HEK293 (cell line): ENCODE measurements around the gene HGD.
A peak's percentile ranks its signal among the peaks of the same experiment; 100 is the strongest.

Experiments
- CTCF ChIA-PET: fragments of 350-600 bp; formaldehyde crosslinking; extraction: SDS; loops from one replicate; lab custom pipeline; 2021; ENCODE audit warnings: antibody characterized with exemption; lab: Yijun Ruan, JAX
- POLR2A ChIA-PET: fragments of 300-600 bp; formaldehyde crosslinking; extraction: SDS; loops from one replicate; lab custom pipeline; 2020; ENCODE audit warnings: antibody characterized with exemption, inconsistent platforms; lab: Yijun Ruan, JAX
- H3K27ac ChIP-seq: fragments of 200-500 bp; sonication (Bioruptor generic); 2 replicates; pipeline ENCODE4 v1.5.1; 2014; ENCODE audit warnings: low read depth, low read length, control low read depth, inconsistent platforms; ENCODE audit errors: extremely low read depth
- H3K36me3 ChIP-seq, 2 experiments: fragments of 200-500 bp in 1 of 2; sonication (Bioruptor generic) in 1 of 2; 1 replicate in 1 of 2; 2 replicates in 1 of 2; pipeline ENCODE4 v1.5.1; 2014 to 2017; ENCODE audit warnings: inconsistent platforms in 2 of 2, low read length in 2 of 2; ENCODE audit not compliant: control insufficient read depth in 2 of 2, insufficient read depth in 1 of 2
- H3K4me1 ChIP-seq: fragments of 200-500 bp; sonication (Bioruptor generic); 2 replicates; pipeline ENCODE4 v1.5.1; 2014; ENCODE audit warnings: mild to moderate bottlenecking, low read length, inconsistent platforms; ENCODE audit not compliant: control insufficient read depth, insufficient read depth
- H3K4me3 ChIP-seq: 2 replicates; pipeline ENCODE4 v1.5.1; 2011; ENCODE audit warnings: low read depth, mild to moderate bottlenecking, control low read depth, low read length, moderate library complexity
- H3K9me3 ChIP-seq: fragments of 200-500 bp; sonication (Bioruptor generic); 2 replicates; pipeline ENCODE4 v1.5.1; 2014; ENCODE audit warnings: low read depth, low read length, inconsistent platforms; ENCODE audit not compliant: control insufficient read depth, insufficient read depth
- KLF1 ChIP-seq: fragments of 450-650 bp; formaldehyde crosslinking; IDR thresholded peaks from 2 replicates; pipeline ENCODE4 v1.5.1; 2016; ENCODE audit warnings: missing biosample characterization, missing genetic modification characterization
- PRDM1 ChIP-seq: fragments of 450-650 bp; formaldehyde crosslinking; IDR thresholded peaks from 2 replicates; pipeline ENCODE4; 2016; ENCODE audit warnings: missing biosample characterization, missing genetic modification characterization
- SCRT1 ChIP-seq: fragments of 450-650 bp; formaldehyde crosslinking; IDR thresholded peaks from 2 replicates; pipeline ENCODE4 v1.5.1; 2016; ENCODE audit warnings: missing biosample characterization, missing genetic modification characterization, borderline replicate concordance
- ZNF10 ChIP-seq: fragments of 450-650 bp; formaldehyde crosslinking; IDR thresholded peaks from 2 replicates; pipeline ENCODE4 v1.5.1; 2017; ENCODE audit warnings: missing biosample characterization, missing genetic modification characterization
- ZNF132 ChIP-seq: fragments of 450-650 bp; formaldehyde crosslinking; IDR thresholded peaks from 2 replicates; pipeline ENCODE4 v1.5.1; 2017; ENCODE audit warnings: missing biosample characterization, missing genetic modification characterization, borderline replicate concordance
- ZNF138 ChIP-seq: fragments of 450-650 bp; formaldehyde crosslinking; IDR thresholded peaks from 2 replicates; pipeline ENCODE4 v1.5.1; 2016; ENCODE audit warnings: missing biosample characterization, missing genetic modification characterization, borderline replicate concordance
- ZNF146 ChIP-seq: fragments of 450-650 bp; formaldehyde crosslinking; IDR thresholded peaks from 2 replicates; pipeline ENCODE4 v1.5.1; 2016; ENCODE audit warnings: missing biosample characterization, missing genetic modification characterization
- ZNF202 ChIP-seq: fragments of 450-650 bp; formaldehyde crosslinking; IDR thresholded peaks from 2 replicates; pipeline ENCODE4 v1.5.1; 2016; ENCODE audit warnings: missing biosample characterization, missing genetic modification characterization, borderline replicate concordance
- ZNF335 ChIP-seq: fragments of 450-650 bp; formaldehyde crosslinking; conservative IDR thresholded peaks from 2 replicates; pipeline ENCODE4 v1.5.1; 2016; ENCODE audit warnings: missing biosample characterization, missing genetic modification characterization
- ZNF571 ChIP-seq: fragments of 450-650 bp; formaldehyde crosslinking; IDR thresholded peaks from 2 replicates; pipeline ENCODE4 v1.5.0; 2017; ENCODE audit warnings: missing biosample characterization, missing genetic modification characterization
- ZNF629 ChIP-seq: fragments of 450-650 bp; formaldehyde crosslinking; IDR thresholded peaks from 2 replicates; pipeline ENCODE4 v1.5.1; 2017; ENCODE audit warnings: missing biosample characterization, missing genetic modification characterization
- ZNF660 ChIP-seq: fragments of 450-650 bp; IDR thresholded peaks from 2 replicates; pipeline ENCODE4 v1.5.1; 2018; ENCODE audit warnings: missing biosample characterization, mild to moderate bottlenecking, missing genetic modification characterization
- TF ChIP-seq, protein P1 (sequence below): fragments of 450-650 bp; formaldehyde crosslinking; IDR thresholded peaks from 2 replicates; pipeline ENCODE4 v1.5.1; 2016; ENCODE audit warnings: missing biosample characterization, missing genetic modification characterization
- TF ChIP-seq, protein P2 (sequence below): fragments of 450-650 bp; formaldehyde crosslinking; IDR thresholded peaks from 2 replicates; pipeline ENCODE4 v1.5.1; 2016; ENCODE audit warnings: missing biosample characterization, missing genetic modification characterization
- TF ChIP-seq, protein P3 (sequence below): fragments of 450-650 bp; formaldehyde crosslinking; IDR thresholded peaks from 2 replicates; pipeline ENCODE4 v1.5.1; 2016; ENCODE audit warnings: missing biosample characterization, missing genetic modification characterization
- TF ChIP-seq, protein P4 (sequence below): fragments of 450-650 bp; formaldehyde crosslinking; IDR thresholded peaks from 2 replicates; pipeline ENCODE4 v1.5.1; 2017; ENCODE audit warnings: missing biosample characterization, missing genetic modification characterization
- TF ChIP-seq, protein P5 (sequence below): fragments of 450-650 bp; formaldehyde crosslinking; IDR thresholded peaks from 2 replicates; pipeline ENCODE4 v1.5.1; 2016; ENCODE audit warnings: missing biosample characterization, missing genetic modification characterization

The HGD gene

DNA sequence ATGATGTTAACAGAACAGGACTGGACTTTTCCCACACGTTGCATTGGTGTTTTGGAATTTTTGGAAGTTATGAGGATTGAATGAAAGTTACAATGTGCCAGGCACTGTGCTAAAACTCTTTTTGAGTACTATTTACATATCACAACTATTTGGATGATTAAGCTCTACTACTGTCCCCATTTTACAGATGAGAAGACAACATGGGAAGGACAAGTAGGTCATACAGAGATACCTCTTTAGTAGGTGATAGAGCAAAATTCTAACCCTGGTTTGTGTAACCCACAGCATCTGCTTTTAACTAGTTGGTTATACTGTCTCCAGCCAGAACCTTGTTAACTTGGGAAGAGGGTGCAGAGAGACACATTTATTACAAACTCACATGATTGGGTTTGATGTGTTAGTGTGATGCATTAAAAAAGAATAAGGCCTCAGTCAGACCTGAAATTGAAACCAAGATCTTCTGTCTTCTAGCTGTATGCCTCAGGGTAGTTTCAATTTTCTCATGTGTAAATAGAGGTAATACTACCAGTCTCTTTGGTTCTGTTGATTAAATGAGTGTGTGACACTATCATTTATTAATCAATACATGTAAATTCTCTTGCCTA is 84.5 kb downstream of the HGD start:
- Histone ChIP-seq H3K4me1 (no peaks in the 10 kb centered on the region), H3K36me3 (peaks cover 15 to 50% of the 10 kb centered on the region in 2 experiments), H3K4me3 (no peak overlapping the region), H3K9me3 (no peaks in the 10 kb centered on the region), H3K27ac (no peak overlapping the region)
- ChIA-PET POLR2A (interaction anchor here (0.5 to 1.9 kb wide), 3 partner anchors 18 to 147 kb away, joined by 4 to 8 read pairs (median 4); partner anchors contain the start of genes GTF2E1 and RABL3), CTCF (interaction anchor here (1.2 kb wide), 1 partner anchor 30 kb away, joined by 4 read pairs; no protein-coding TSS in a partner anchor)
- TF ChIP-seq, protein P1, sequence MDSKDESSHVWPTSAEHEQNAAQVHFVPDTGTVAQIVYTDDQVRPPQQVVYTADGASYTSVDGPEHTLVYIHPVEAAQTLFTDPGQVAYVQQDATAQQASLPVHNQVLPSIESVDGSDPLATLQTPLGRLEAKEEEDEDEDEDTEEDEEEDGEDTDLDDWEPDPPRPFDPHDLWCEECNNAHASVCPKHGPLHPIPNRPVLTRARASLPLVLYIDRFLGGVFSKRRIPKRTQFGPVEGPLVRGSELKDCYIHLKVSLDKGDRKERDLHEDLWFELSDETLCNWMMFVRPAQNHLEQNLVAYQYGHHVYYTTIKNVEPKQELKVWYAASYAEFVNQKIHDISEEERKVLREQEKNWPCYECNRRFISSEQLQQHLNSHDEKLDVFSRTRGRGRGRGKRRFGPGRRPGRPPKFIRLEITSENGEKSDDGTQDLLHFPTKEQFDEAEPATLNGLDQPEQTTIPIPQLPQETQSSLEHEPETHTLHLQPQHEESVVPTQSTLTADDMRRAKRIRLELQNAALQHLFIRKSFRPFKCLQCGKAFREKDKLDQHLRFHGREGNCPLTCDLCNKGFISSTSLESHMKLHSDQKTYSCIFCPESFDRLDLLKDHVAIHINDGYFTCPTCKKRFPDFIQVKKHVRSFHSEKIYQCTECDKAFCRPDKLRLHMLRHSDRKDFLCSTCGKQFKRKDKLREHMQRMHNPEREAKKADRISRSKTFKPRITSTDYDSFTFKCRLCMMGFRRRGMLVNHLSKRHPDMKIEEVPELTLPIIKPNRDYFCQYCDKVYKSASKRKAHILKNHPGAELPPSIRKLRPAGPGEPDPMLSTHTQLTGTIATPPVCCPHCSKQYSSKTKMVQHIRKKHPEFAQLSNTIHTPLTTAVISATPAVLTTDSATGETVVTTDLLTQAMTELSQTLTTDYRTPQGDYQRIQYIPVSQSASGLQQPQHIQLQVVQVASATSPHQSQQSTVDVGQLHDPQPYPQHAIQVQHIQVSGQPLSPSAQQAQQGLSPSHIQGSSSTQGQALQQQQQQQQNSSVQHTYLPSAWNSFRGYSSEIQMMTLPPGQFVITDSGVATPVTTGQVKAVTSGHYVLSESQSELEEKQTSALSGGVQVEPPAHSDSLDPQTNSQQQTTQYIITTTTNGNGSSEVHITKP (tag by site-specific recombination), result 0 out of 2 replicates have a peak, but pooled peaks have one; percentile 18
- no peak for TF ChIP-seq ZNF146

DNA sequence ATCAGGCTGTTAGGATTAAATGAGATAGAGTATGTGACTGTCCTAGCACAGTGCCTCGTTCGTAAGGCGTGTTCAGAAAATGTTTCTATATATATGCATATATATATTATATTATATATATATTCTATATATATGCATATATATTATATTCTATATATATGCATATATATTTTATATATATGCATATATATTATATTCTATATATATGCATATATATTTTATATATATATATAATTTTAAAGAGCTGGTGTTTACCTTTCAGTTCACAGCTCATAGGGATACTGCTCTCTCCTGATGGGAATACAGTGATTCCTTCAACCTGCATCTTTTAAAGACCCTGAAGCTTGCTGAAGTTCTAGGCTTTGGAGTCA is 85.2 kb downstream of the HGD start:
- CTCF ChIA-PET, result no interaction called here

More for the DNA sequence above, 85.2 kb downstream of the HGD start:
- H3K36me3 ChIP-seq, result peaks cover 13 to 43% of the 10 kb centered on the region in 2 experiments
- TF ChIP-seq PRDM1 (tag by site-specific recombination) (no peak), ZNF335 (tag by site-specific recombination) (peak; percentile 13; the same call in 1 of the 2 replicates), ZNF202 (tag by site-specific recombination) (no peak), ZNF571 (tag by site-specific recombination) (no peak), ZNF132 (tag by site-specific recombination) (no peak), ZNF10 (no peak), ZNF629 (tag by site-specific recombination) (no peak), KLF1 (tag by site-specific recombination) (no peak), ZNF660 (0 out of 2 replicates have a peak, but pooled peaks have one; percentile 1), SCRT1 (no peak), ZNF138 (no peak)
- TF ChIP-seq, protein P2, sequence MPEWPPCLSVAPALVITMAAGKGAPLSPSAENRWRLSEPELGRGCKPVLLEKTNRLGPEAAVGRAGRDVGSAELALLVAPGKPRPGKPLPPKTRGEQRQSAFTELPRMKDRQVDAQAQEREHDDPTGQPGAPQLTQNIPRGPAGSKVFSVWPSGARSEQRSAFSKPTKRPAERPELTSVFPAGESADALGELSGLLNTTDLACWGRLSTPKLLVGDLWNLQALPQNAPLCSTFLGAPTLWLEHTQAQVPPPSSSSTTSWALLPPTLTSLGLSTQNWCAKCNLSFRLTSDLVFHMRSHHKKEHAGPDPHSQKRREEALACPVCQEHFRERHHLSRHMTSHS (tag by site-specific recombination), result no peak
- TF ChIP-seq, protein P3, sequence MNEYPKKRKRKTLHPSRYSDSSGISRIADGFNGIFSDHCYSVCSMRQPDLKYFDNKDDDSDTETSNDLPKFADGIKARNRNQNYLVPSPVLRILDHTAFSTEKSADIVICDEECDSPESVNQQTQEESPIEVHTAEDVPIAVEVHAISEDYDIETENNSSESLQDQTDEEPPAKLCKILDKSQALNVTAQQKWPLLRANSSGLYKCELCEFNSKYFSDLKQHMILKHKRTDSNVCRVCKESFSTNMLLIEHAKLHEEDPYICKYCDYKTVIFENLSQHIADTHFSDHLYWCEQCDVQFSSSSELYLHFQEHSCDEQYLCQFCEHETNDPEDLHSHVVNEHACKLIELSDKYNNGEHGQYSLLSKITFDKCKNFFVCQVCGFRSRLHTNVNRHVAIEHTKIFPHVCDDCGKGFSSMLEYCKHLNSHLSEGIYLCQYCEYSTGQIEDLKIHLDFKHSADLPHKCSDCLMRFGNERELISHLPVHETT (tag by site-specific recombination), result no peak
- TF ChIP-seq, protein P4, sequence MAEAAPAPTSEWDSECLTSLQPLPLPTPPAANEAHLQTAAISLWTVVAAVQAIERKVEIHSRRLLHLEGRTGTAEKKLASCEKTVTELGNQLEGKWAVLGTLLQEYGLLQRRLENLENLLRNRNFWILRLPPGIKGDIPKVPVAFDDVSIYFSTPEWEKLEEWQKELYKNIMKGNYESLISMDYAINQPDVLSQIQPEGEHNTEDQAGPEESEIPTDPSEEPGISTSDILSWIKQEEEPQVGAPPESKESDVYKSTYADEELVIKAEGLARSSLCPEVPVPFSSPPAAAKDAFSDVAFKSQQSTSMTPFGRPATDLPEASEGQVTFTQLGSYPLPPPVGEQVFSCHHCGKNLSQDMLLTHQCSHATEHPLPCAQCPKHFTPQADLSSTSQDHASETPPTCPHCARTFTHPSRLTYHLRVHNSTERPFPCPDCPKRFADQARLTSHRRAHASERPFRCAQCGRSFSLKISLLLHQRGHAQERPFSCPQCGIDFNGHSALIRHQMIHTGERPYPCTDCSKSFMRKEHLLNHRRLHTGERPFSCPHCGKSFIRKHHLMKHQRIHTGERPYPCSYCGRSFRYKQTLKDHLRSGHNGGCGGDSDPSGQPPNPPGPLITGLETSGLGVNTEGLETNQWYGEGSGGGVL (tag by site-specific recombination), result no peak
- TF ChIP-seq, protein P1 (tag by site-specific recombination), result no peak
- TF ChIP-seq, protein P5, sequence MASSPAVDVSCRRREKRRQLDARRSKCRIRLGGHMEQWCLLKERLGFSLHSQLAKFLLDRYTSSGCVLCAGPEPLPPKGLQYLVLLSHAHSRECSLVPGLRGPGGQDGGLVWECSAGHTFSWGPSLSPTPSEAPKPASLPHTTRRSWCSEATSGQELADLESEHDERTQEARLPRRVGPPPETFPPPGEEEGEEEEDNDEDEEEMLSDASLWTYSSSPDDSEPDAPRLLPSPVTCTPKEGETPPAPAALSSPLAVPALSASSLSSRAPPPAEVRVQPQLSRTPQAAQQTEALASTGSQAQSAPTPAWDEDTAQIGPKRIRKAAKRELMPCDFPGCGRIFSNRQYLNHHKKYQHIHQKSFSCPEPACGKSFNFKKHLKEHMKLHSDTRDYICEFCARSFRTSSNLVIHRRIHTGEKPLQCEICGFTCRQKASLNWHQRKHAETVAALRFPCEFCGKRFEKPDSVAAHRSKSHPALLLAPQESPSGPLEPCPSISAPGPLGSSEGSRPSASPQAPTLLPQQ (tag by site-specific recombination), result no peak
- peak overlapping the region; percentile 93 for H3K4me3 ChIP-seq
- POLR2A ChIA-PET, result interaction anchor here (1.8 to 1.9 kb wide), 2 partner anchors 145 to 502 kb away, joined by 4 to 8 read pairs; partner anchors contain the start of genes GTF2E1 and RABL3
- H3K27ac ChIP-seq, result peak overlapping the region; percentile 70; the same call in 1 of the 2 replicates
- H3K9me3 ChIP-seq, result no peaks in the 10 kb centered on the region
- H3K4me1 ChIP-seq, result no peaks in the 10 kb centered on the region
